SK-N-SH (cell line): ENCODE measurements around the gene EPDR1. TPM values are rescaled to one million over a fixed set of nuclear protein-coding genes. Genes with fewer than 3 reads are reported as not detected.

ENCODE experiments used
- CTCF ChIA-PET: fragments of 300-600, 350-600 bp; formaldehyde crosslinking; extraction: SDS; loops from one replicate; lab custom pipeline; 2021; lab: Yijun Ruan, JAX
- POLR2A ChIA-PET: fragments of 350-600 bp; sonication (Branson Sonifier 250); formaldehyde crosslinking; extraction: SDS; loops from one replicate; lab custom pipeline; 2020; ENCODE audit warnings: antibody characterized with exemption, inconsistent platforms; lab: Yijun Ruan, JAX
- DNase-seq: peaks from one replicate; pipeline ENCODE4 v3.0.0; 2012
- H2AFZ ChIP-seq: fragments of 200-600 bp; sonication (generic); 2 replicates; pipeline ENCODE4 v1.8.1; 2016; ENCODE audit warnings: antibody characterized with exemption, mild to moderate bottlenecking, low read depth
- H3F3A ChIP-seq: fragments of 200-600 bp; sonication (generic); replicated peaks from 2 replicates; pipeline ENCODE3; 2016; ENCODE audit warnings: antibody characterized with exemption, mild to moderate bottlenecking; ENCODE audit not compliant: insufficient read depth
- H3K27ac ChIP-seq, 2 experiments: fragments of 200-500 bp in 1 of 2; fragments of 200-600 bp in 1 of 2; sonication (Bioruptor generic) in 1 of 2; sonication (generic), shearing (Covaris generic) in 1 of 2; 2 replicates each; pipeline versions ENCODE4 v1.5.1 to v1.6.1; 2014 to 2016; ENCODE audit warnings: low read depth in 2 of 2, inconsistent platforms in 1 of 2, low read length in 1 of 2, mild to moderate bottlenecking in 1 of 2, mixed read lengths in 1 of 2
- H3K27me3 ChIP-seq: fragments of 200-600 bp; sonication (generic), shearing (Covaris generic); 2 replicates; pipeline ENCODE4 v1.6.1; 2016; ENCODE audit warnings: mixed run types; ENCODE audit not compliant: insufficient read depth
- H3K36me3 ChIP-seq, 2 experiments: fragments of 200-500 bp in 1 of 2; fragments of 200-600 bp in 1 of 2; sonication (Bioruptor generic) in 1 of 2; sonication (generic) in 1 of 2; replicated peaks in 1 of 2; 2 replicates each; pipeline versions ENCODE3 to v1.5.1; 2014 to 2016; ENCODE audit warnings: low read length in 1 of 2, mild to moderate bottlenecking in 1 of 2; ENCODE audit not compliant: insufficient read depth in 2 of 2, control insufficient read depth in 1 of 2
- H3K4me1 ChIP-seq, 2 experiments: fragments of 200-500 bp in 1 of 2; fragments of 200-600 bp in 1 of 2; sonication (Bioruptor generic) in 1 of 2; sonication (generic), shearing (Covaris generic) in 1 of 2; 2 replicates each; pipeline versions ENCODE4 v1.5.1 to v1.6.1; 2014 to 2016; ENCODE audit warnings: low read depth in 1 of 2, low read length in 1 of 2, mixed run types in 1 of 2; ENCODE audit not compliant: insufficient read depth in 2 of 2, control insufficient read depth in 1 of 2
- H3K4me2 ChIP-seq: fragments of 200-600 bp; sonication (generic), shearing (Covaris generic); 2 replicates; pipeline ENCODE4 v1.6.1; 2017; ENCODE audit warnings: mixed run types
- H3K4me3 ChIP-seq, 2 experiments: fragments of 200-500 bp in 1 of 2; fragments of 200-600 bp in 1 of 2; sonication (Bioruptor generic) in 1 of 2; sonication (generic), shearing (Covaris generic) in 1 of 2; 2 replicates each; pipeline versions ENCODE4 v1.5.1 to v1.8.1; 2014 to 2016; ENCODE audit warnings: low read depth in 2 of 2, inconsistent platforms in 1 of 2, low read length in 1 of 2, mild to moderate bottlenecking in 1 of 2, mixed read lengths in 1 of 2, moderate library complexity in 1 of 2
- H3K79me2 ChIP-seq: fragments of 200-600 bp; sonication (generic); 2 replicates; pipeline ENCODE4 v1.8.1; 2017; ENCODE audit warnings: mild to moderate bottlenecking; ENCODE audit not compliant: insufficient read depth
- H3K9ac ChIP-seq: fragments of 200-600 bp; sonication (generic); 2 replicates; pipeline ENCODE4 v1.6.1; 2017; ENCODE audit warnings: mixed run types
- H3K9me2 ChIP-seq: fragments of 200-600 bp; sonication (generic); 2 replicates; pipeline ENCODE4 v1.6.1; 2017; ENCODE audit warnings: mixed run types
- H3K9me3 ChIP-seq: fragments of 200-600 bp; sonication (generic); 2 replicates; pipeline ENCODE4 v1.6.1; 2017; ENCODE audit warnings: mixed run types, mild to moderate bottlenecking, moderate library complexity
- H4K20me1 ChIP-seq: fragments of 200-600 bp; sonication (generic); 2 replicates; pipeline ENCODE4 v1.6.1; 2017; ENCODE audit warnings: mild to moderate bottlenecking, mixed run types; ENCODE audit not compliant: insufficient read depth
- CHD2 ChIP-seq: fragments of 150-350 bp; IDR thresholded peaks from 2 replicates; pipeline ENCODE4 v1.6.1; 2018; ENCODE audit warnings: low read length; ENCODE audit not compliant: partially characterized antibody
- EZH2phosphoT487 ChIP-seq: fragments of 200-600 bp; sonication (generic); IDR thresholded peaks from 2 replicates; pipeline ENCODE4 v1.6.1; 2017; ENCODE audit warnings: low read depth, mixed run types, mild to moderate bottlenecking, antibody characterized with exemption, moderate library complexity, borderline replicate concordance
- FOSL2 ChIP-seq: IDR thresholded peaks from 2 replicates; pipeline ENCODE4 v1.4.0; 2012; ENCODE audit warnings: low read depth, mild to moderate bottlenecking, moderate library complexity, borderline replicate concordance
- FOXM1 ChIP-seq: IDR thresholded peaks from 2 replicates; pipeline ENCODE4 v1.4.0; 2012; ENCODE audit warnings: low read depth, mild to moderate bottlenecking
- GABPA ChIP-seq: IDR thresholded peaks from 2 replicates; pipeline ENCODE4 v1.4.0; 2012; ENCODE audit warnings: low read depth, mild to moderate bottlenecking
- GATA2 ChIP-seq: sonication (generic); formaldehyde crosslinking; IDR thresholded peaks from 2 replicates; pipeline ENCODE4 v1.5.0; 2020; ENCODE audit warnings: mild to moderate bottlenecking, missing genetic modification reagents
- IRF3 ChIP-seq: fragments of 150-350 bp; IDR thresholded peaks from 2 replicates; pipeline ENCODE4 v1.6.1; 2016; ENCODE audit warnings: mild to moderate bottlenecking, low read depth, low read length
- MAX ChIP-seq: IDR thresholded peaks from 2 replicates; pipeline ENCODE4 v1.4.0; 2012; ENCODE audit warnings: low read depth
- NFIC ChIP-seq: IDR thresholded peaks from 2 replicates; pipeline ENCODE4 v1.4.0; 2012; ENCODE audit warnings: borderline replicate concordance
- PBX3 ChIP-seq: IDR thresholded peaks from 2 replicates; pipeline ENCODE4; 2012
- REST ChIP-seq: IDR thresholded peaks from 2 replicates; pipeline ENCODE4 v1.6.1; 2012; ENCODE audit warnings: mild to moderate bottlenecking, low read depth, low read length, moderate library complexity
- SMC3 ChIP-seq: IDR thresholded peaks from 2 replicates; pipeline ENCODE4 v1.6.1; 2012; ENCODE audit warnings: low read depth, low read length, improper control_type of control experiment
- TAF1 ChIP-seq: IDR thresholded peaks from 2 replicates; pipeline ENCODE4 v1.6.1; 2012; ENCODE audit warnings: low read depth, mild to moderate bottlenecking, low read length, moderate library complexity, borderline replicate concordance
- TCF12 ChIP-seq: IDR thresholded peaks from 2 replicates; pipeline ENCODE4 v1.4.0; 2012
- WGBS: methylation state at CpG from one replicate; pipeline ENCODE4 v1.1.6; 2017; ENCODE audit warnings: low lambda C conversion rate; 5-methylcytosine and 5-hydroxymethylcytosine counted together
- polyA plus RNA-seq, 3 experiments: library from polyadenylated mRNA; depleted of rRNA; stranded (reverse); fragments of >200 nt; gene quantifications; 2 replicates each; pipeline ENCODE4 v1.2.3, GENCODE V29; 2012

EPDR1 gene
- polyA plus RNA-seq, 1 of the 3 experiments (the other 2 are of a cell fraction): 7.4 TPM

GRCh38 chr7:37986908-37987330 is 66.5 kb downstream of the EPDR1 start:
- H4K20me1 ChIP-seq: no peaks in the 10 kb centered on the region
- no peaks in the 10 kb centered on the region for H3K9me3 ChIP-seq
- no peaks in the 10 kb centered on the region for H3K36me3 ChIP-seq
- no peak overlapping the region for H3K9ac ChIP-seq
- no peaks in the 10 kb centered on the region for H3K4me1 ChIP-seq
- 46% methylated on average over 4 of the region's 4 CpGs for WGBS
- no peaks in the 10 kb centered on the region for H3F3A ChIP-seq
- CTCF ChIA-PET: interaction anchor here (0.7 to 3.2 kb wide), 3 partner anchors 24 to 70 kb away, joined by 3 to 8 read pairs (median 3); partner anchors contain the start of gene SFRP4
- no peak overlapping the region for H3K4me3 ChIP-seq
- no peaks in the 10 kb centered on the region for H3K79me2 ChIP-seq
- POLR2A ChIA-PET: no interaction called here
- H3K9me2 ChIP-seq: no peaks in the 10 kb centered on the region
- no peak overlapping the region for H2AFZ ChIP-seq
- H3K27me3 ChIP-seq: no peaks in the 10 kb centered on the region
- H3K4me2 ChIP-seq: no peak overlapping the region
- no peak for DNase-seq
- TF ChIP-seq TAF1 (no peak), FOXM1 (no peak), TCF12 (no peak), NFIC (no peak), GABPA (no peak), EZH2phosphoT487 (no peak), MAX (no peak), GATA2 (no peak), SMC3 (no peak), CHD2 (no peak), IRF3 (no peak), REST (no peak)
- no peak overlapping the region for H3K27ac ChIP-seq

GRCh38 chr7:37987732-37988131 is 67.3 kb downstream of the EPDR1 start:
- no peak overlapping the region for H3K4me3 ChIP-seq
- H3K9me2 ChIP-seq: no peaks in the 10 kb centered on the region
- H3K79me2 ChIP-seq: no peaks in the 10 kb centered on the region
- no peaks in the 10 kb centered on the region for H3K27me3 ChIP-seq
- no peak for DNase-seq
- no peak overlapping the region for H3K27ac ChIP-seq
- no peaks in the 10 kb centered on the region for H3K4me1 ChIP-seq
- no peak overlapping the region for H3K9ac ChIP-seq
- H2AFZ ChIP-seq: no peak overlapping the region
- H3K4me2 ChIP-seq: no peak overlapping the region
- no peaks in the 10 kb centered on the region for H3F3A ChIP-seq
- CTCF ChIA-PET: interaction anchor here (1.0 to 3.2 kb wide), 3 partner anchors 12 to 71 kb away, joined by 3 to 8 read pairs (median 3); partner anchors contain the start of gene SFRP4
- H3K36me3 ChIP-seq: no peaks in the 10 kb centered on the region
- TF ChIP-seq IRF3 (no peak), PBX3 (no peak), CHD2 (no peak), FOSL2 (no peak)
- TF ChIP-seq, all 33 proteins: peak for 0
- 25% methylated on average over 1 of the region's 1 CpG for WGBS
- POLR2A ChIA-PET: no interaction called here
- Histone ChIP-seq H3K9me3 (no peaks in the 10 kb centered on the region), H4K20me1 (no peaks in the 10 kb centered on the region)
